ENCODE data around the gene ADD3.
A peak's percentile ranks its signal among the peaks of the same experiment; 100 is the strongest.

The ADD3 gene

DNA sequence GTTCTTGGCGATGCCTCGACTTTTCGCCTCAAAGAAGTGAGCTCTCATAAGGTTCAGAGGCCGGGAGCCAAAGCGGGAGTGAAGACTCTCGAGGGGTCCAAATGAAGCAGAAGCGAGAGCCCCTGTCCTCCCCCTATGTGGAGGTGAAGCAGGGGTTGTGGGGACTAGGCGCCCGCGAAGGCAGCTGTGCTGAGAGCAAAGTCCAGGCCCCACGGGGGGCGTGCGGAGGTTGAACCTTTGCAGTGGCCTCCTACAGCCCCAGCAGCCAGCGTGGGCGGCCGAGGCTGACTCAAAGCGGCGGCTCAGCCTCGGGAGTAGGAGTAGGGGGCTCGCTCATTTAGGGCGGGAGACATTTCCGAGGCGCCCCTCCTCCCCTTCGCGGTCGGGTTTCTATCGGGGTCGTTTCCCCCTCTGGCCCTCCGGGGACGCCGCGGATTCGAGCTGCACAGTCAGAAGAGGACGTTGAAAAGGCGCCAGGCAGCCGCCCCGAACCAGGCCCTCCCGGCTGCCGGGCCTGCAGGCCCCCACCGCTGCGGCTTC is 553 bp upstream of the ADD3 start:
- Histone ChIP-seq H3K27me3 (replicated peaks; ENCODE audit: control insufficient read depth, insufficient read depth, low read length) (no peaks in the 10 kb centered on the region), H3K4me3 (replicated peaks; ENCODE audit: low read depth, low read length) (peak overlapping the region; percentile 87), H3K36me3 (ENCODE audit: control insufficient read depth, insufficient read depth, low read length) (no peaks in the 10 kb centered on the region)
- DNase-seq (ENCODE audit: extremely low read depth, insufficient read length): no peak
- TF ChIP-seq CTCF (IDR thresholded peaks at IDR 0.05; ENCODE audit: insufficient read depth, low read length, poor library complexity, severe bottlenecking): no peak

- DNase-seq (ENCODE audit: extremely low read depth, insufficient read length): peak; percentile 26
- Histone ChIP-seq H3K27me3 (replicated peaks; ENCODE audit: control insufficient read depth, insufficient read depth, low read length) (no peaks in the 10 kb centered on the region), H3K4me3 (replicated peaks; ENCODE audit: low read depth, low read length) (peak overlapping the region; percentile 87), H3K36me3 (ENCODE audit: control insufficient read depth, insufficient read depth, low read length) (no peaks in the 10 kb centered on the region)
- no peak for TF ChIP-seq CTCF (IDR thresholded peaks at IDR 0.05; ENCODE audit: insufficient read depth, low read length, poor library complexity, severe bottlenecking)
Observed at GRCh38 chr10:110008518-110009339, 945 bp downstream of the ADD3 start.

DNA sequence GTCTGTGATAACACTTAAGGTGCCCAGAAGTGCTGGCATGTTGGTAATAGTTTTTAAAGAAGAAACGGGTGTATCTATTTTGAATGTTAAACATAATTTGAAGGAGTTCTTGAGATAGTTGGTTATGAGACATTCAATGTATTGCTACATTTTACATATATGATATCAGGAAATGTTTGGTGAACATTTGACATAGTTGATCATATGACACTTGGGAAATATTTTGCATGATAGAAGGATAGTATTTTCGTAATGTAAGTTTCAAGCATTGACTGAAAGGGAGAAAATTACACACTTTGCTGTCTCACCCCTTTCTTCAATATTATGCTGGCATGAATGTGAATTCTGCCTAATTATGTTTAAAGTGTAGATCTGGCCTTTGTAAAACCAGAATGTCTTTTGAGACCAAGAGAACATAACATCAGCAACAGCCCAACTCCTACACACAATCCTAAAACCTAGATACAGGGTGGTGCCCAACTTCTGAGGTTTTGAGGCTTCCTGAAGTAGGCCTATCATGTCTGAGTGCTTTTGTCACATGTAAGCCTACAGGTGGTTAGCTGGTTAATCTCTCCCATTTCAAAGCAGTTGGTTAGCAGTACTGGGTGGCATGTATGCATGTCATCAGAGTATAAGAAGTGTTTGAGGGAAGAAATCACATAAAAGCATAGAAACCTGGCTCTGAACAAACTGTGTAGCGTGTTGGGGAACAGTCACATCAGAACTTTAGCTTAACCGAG is 2.1 kb downstream of the ADD3 start:
- TF ChIP-seq CTCF (IDR thresholded peaks at IDR 0.05; ENCODE audit: insufficient read depth, low read length, poor library complexity, severe bottlenecking): no peak
- H3K4me3 ChIP-seq (replicated peaks; ENCODE audit: low read depth, low read length): peak overlapping the region; percentile 87
- H3K36me3 ChIP-seq (ENCODE audit: control insufficient read depth, insufficient read depth, low read length): no peaks in the 10 kb centered on the region
- H3K27me3 ChIP-seq (replicated peaks; ENCODE audit: control insufficient read depth, insufficient read depth, low read length): no peaks in the 10 kb centered on the region
- DNase-seq (ENCODE audit: extremely low read depth, insufficient read length): peak; percentile 29

GRCh38 chr10:110010486-110011378 is 2.9 kb downstream of the ADD3 start:
- no peak for TF ChIP-seq CTCF (IDR thresholded peaks at IDR 0.05; ENCODE audit: insufficient read depth, low read length, poor library complexity, severe bottlenecking)
- Histone ChIP-seq H3K36me3 (ENCODE audit: control insufficient read depth, insufficient read depth, low read length) (no peaks in the 10 kb centered on the region), H3K27me3 (replicated peaks; ENCODE audit: control insufficient read depth, insufficient read depth, low read length) (no peaks in the 10 kb centered on the region), H3K4me3 (replicated peaks; ENCODE audit: low read depth, low read length) (no peak overlapping the region)
- DNase-seq (ENCODE audit: extremely low read depth, insufficient read length): no peak

- H3K4me3 ChIP-seq (replicated peaks; ENCODE audit: low read depth, low read length): no peak overlapping the region
- no peaks in the 10 kb centered on the region for H3K36me3 ChIP-seq (ENCODE audit: control insufficient read depth, insufficient read depth, low read length)
- no peak for TF ChIP-seq CTCF (IDR thresholded peaks at IDR 0.05; ENCODE audit: insufficient read depth, low read length, poor library complexity, severe bottlenecking)
- H3K27me3 ChIP-seq (replicated peaks; ENCODE audit: control insufficient read depth, insufficient read depth, low read length): no peaks in the 10 kb centered on the region
- DNase-seq (ENCODE audit: extremely low read depth, insufficient read length): no peak
Observed at GRCh38 chr10:110011681-110012080, 3.9 kb downstream of the ADD3 start.

Measured in GM06990 (cell line).